Measurements from ENCODE around the gene BIRC5.

GRCh38 chr17:78211032-78211431 lies 3.0 kb upstream of the BIRC5 start:
- TF ChIP-seq TAF1 (IDR thresholded peaks at IDR 0.05; ENCODE audit: low read depth, low read length) (no peak), POLR2AphosphoS5 (IDR thresholded peaks at IDR 0.05; ENCODE audit: low read depth, low read length) (no peak), POLR2A (IDR thresholded peaks at IDR 0.05; ENCODE audit: low read depth, low read length) (no peak), POU2F2 (IDR thresholded peaks at IDR 0.05; ENCODE audit: low read depth, low read length) (no peak), SPI1 (IDR thresholded peaks at IDR 0.05; ENCODE audit: low read depth, low read length) (no peak), PAX5 (IDR thresholded peaks at IDR 0.05; ENCODE audit: insufficient read depth, low read length, severe bottlenecking) (no peak)
